Heart left ventricle (tissue), 16 donors: ENCODE data around the gene MMUT. TPM values are rescaled to one million over a fixed set of nuclear protein-coding genes. Genes with fewer than 3 reads are reported as not detected.

ENCODE experiments used
- ATAC-seq, 4 donors: fragments of 200-7000 bp; cut with Tn5 transposase; one replicate each; pipeline ENCODE4 v1.9.1; 2020 to 2022; ENCODE audit warnings: moderate library complexity in 4 of 4, mild to moderate bottlenecking in 3 of 4, moderate number of reproducible peaks in 1 of 4
- DNase-seq, 5 donors: peaks; one replicate each; pipeline ENCODE4 v3.0.0-alpha.2; 2020
- H3K27ac ChIP-seq, 12 donors: fragments of 200-600 bp; sonication (generic) in 4 of 12; one replicate each; pipeline versions ENCODE4 v1.5.0 to v1.8.0; 2016 to 2022; ENCODE audit warnings: mild to moderate bottlenecking in 2 of 12
- H3K27me3 ChIP-seq, 9 donors: fragments of 200-600 bp; sonication (generic) in 2 of 9; one replicate each; pipeline versions ENCODE4 v1.5.1 to v1.8.0; 2016 to 2022; ENCODE audit warnings: mild to moderate bottlenecking in 3 of 9
- H3K36me3 ChIP-seq, 9 donors: fragments of 200-600 bp; sonication (generic) in 2 of 9; one replicate each; pipeline versions ENCODE4 v1.5.0 to v1.8.0; 2018 to 2022; ENCODE audit warnings: mild to moderate bottlenecking in 2 of 9
- H3K4me1 ChIP-seq, 12 donors: fragments of 200-600 bp; sonication (generic) in 4 of 12; one replicate each; pipeline versions ENCODE4 v1.5.0 to v1.8.0; 2016 to 2022; ENCODE audit warnings: mild to moderate bottlenecking in 3 of 12
- H3K4me3 ChIP-seq, 12 donors: fragments of 200-600 bp; sonication (generic) in 4 of 12; one replicate each; pipeline versions ENCODE4 v1.5.0 to v1.8.0; 2017 to 2022; ENCODE audit warnings: mild to moderate bottlenecking in 9 of 12, moderate library complexity in 4 of 12
- H3K9me3 ChIP-seq, 12 donors: fragments of 200-600 bp; sonication (generic) in 4 of 12; one replicate each; pipeline versions ENCODE4 v1.5.0 to v1.8.0; 2016 to 2022; ENCODE audit warnings: mild to moderate bottlenecking in 1 of 12
- CTCF ChIP-seq, 12 donors: fragments of 200-600 bp; sonication (generic) in 4 of 12; IDR thresholded peaks; one replicate each; pipeline versions ENCODE4 v1.5.0 to v1.8.0; 2018 to 2022; ENCODE audit warnings: antibody characterized with exemption in 12 of 12, mild to moderate bottlenecking in 5 of 12
- POLR2A ChIP-seq, 2 donors: fragments of 450-650 bp; IDR thresholded peaks; one replicate each; pipeline ENCODE4 v1.6.1; 2017; ENCODE audit warnings: antibody characterized with exemption in 2 of 2, mild to moderate bottlenecking in 2 of 2, moderate library complexity in 2 of 2
- WGBS, 4 donors: extraction: QIAGEN DNeasy Blood & Tissue Kit in 2 of 4; methylation state at CpG; one replicate each; pipeline versions ENCODE4 v1.1.5 to v1.1.7; 2013 to 2018; 5-methylcytosine and 5-hydroxymethylcytosine counted together
- intact Hi-C, 10 donors: fragments of 100-400 bp; cut with DNase I; formaldehyde crosslinking; loops; one replicate each; pipeline versions ENCODE4 v1.11.1 to v1.14.2; 2022
- long read RNA-seq, 3 donors: library from polyadenylated mRNA; unstranded; transcript quantifications; one replicate each; pipeline ENCODE4 v2.0.0, GENCODE V29; 2020 to 2021
- polyA plus RNA-seq, 2 donors: library from polyadenylated mRNA; stranded (reverse); fragments of 200-250 nt; gene quantifications; one replicate each; pipeline ENCODE4 v1.2.3, GENCODE V29; 2013
- total RNA-seq, 9 donors: library from RNA; depleted of rRNA in 2 of 9; stranded (reverse); fragments of >200 nt in 2 of 9; fragmentation: NEBNext Ultra II Directional in 3 of 9; extraction: Animal tissue kit (Norgen Biotek cat#: 25700) in 3 of 9; gene quantifications; one replicate each; pipeline versions ENCODE4 v1.1.0 to v1.2.4, GENCODE V29; 2016 to 2023
- donor health status: ischemic (EF 13 %, LVEDD 7.1; RV severe dilation, severe dysfunction).
- donor health status: healthy with polysubstance abuse.
- donor health status: DM: no; HTN: yes; CAD: no.
- donor health status: DM: no; HTN: no; CAD: no.
- donor health status: ischemic (EF 25% LVEDD 6.9; RV normal size, moderate dysfunction).
- donor health status: ischemic (EF 25% LVEDD 5.7; RV mildly dilated, moderate dysfunction).
- donor health status: healthy.
- donor health status: DM: yes; HTN: yes; CAD: no.
- donor health status: ischemic (EF 35%, LVEDD 5.7; RV mildly dilated, moderate dysfunction).
- donor health status: nonischemic (EF 11% LVEDD 7.7; RV severe dilation, severe dysfunction).
- donor health status: DM: yes; HTN: yes; CAD: no.
- donor health status: PGD.
- donor health status: ischemic (EF 29% LVEDD 5.4; RV normal size, mild dysfunction).
- donor health status: nonischemic (EF 23%, LVEDD 6.1; RV moderate dilation, normal function).

Gene MMUT
- 10 to 100 TPM; 16.3 to 43.6 (median 32.4) TPM for total RNA-seq
- polyA plus RNA-seq, result 10 to 100 TPM; 13.7 to 33.1 TPM
- long read RNA-seq, donor 1, transcript MUT-201 (13 exons, 3,749 nt), result major isoform, 172 of 219 reads
- long read RNA-seq, donor 1, partial matches to known transcripts, result 5 of 219 reads
- long read RNA-seq, donor 1, other reads (novel, unspliced or antisense), result 42 of 219 reads
- long read RNA-seq, donor 2, transcript MUT-201 (13 exons, 3,749 nt), result major isoform, 248 of 374 reads
- long read RNA-seq, donor 2, partial matches to known transcripts, result 19 of 374 reads
- long read RNA-seq, donor 2, other reads (novel, unspliced or antisense), result 107 of 374 reads
- long read RNA-seq, donor 3, transcript MUT-201 (13 exons, 3,749 nt), result major isoform, 80 of 115 reads
- long read RNA-seq, donor 3, partial matches to known transcripts, result 5 of 115 reads
- long read RNA-seq, donor 3, other reads (novel, unspliced or antisense), result 30 of 115 reads

GRCh38 chr6:49462927-49463611, at the start of gene MMUT, which contains the start of gene CENPQ:
TSS of gene MMUT (minus strand) at chr6:49463253. CDS start at chr6:49459466, 3,787 bp downstream.
TSS of gene CENPQ (plus strand) at chr6:49463370. CDS start at chr6:49470177, 6,807 bp downstream.
- Histone ChIP-seq H3K36me3 (peaks cover 0 to 16% (median 10%) of the 10 kb centered on the region in 9 donors), H3K4me3 (peak within 1 kb of the TSS; percentile 52 to 86 (median 72)), H3K27ac (peak within 1 kb of the TSS; percentile 43 to 94 (median 82)), H3K4me1 (peaks cover 0 to 36% (median 24%) of the 10 kb centered on the region in 12 donors), H3K9me3 (no peaks in the 10 kb centered on the region), H3K27me3 (no peaks in the 10 kb centered on the region)
- TF ChIP-seq CTCF (IDR thresholded peaks at IDR 0.05) (no peak), POLR2A (IDR thresholded peaks at IDR 0.05) (peak; percentile 70 to 73)
- intact Hi-C loops, result no loop called here
- WGBS, 4 donors, result 0% methylated on average over 37 of the region's 37 CpGs
- DNase-seq (peak; percentile 93 to 95 (median 94)), ATAC-seq (peak; percentile 100)

- Histone ChIP-seq H3K9me3 (no peaks in the 10 kb centered on the region), H3K4me1 (no peaks in the 10 kb centered on the region), H3K4me3 (no peak overlapping the region), H3K36me3 (no peaks in the 10 kb centered on the region), H3K27me3 (peaks cover 0 to 7% (median 0%) of the 10 kb centered on the region in 9 donors), H3K27ac (no peak overlapping the region)
- ATAC-seq, result no peak
- intact Hi-C loops, result no loop called here
- TF ChIP-seq CTCF (IDR thresholded peaks at IDR 0.05), result no peak
- TF ChIP-seq POLR2A (IDR thresholded peaks at IDR 0.05), result no peak
- DNase-seq, result no peak
- 72 to 79% (median 75%) methylated on average over 3 of the region's 3 CpGs for WGBS, 4 donors
These were observed 46.3 kb upstream of the MMUT start for GRCh38 chr6:49509342-49509741.

GRCh38 chr6:49506569-49507111, 43.6 kb upstream of the MMUT start:
- H3K9me3 ChIP-seq, result no peaks in the 10 kb centered on the region
- no peak overlapping the region for H3K4me3 ChIP-seq
- H3K27me3 ChIP-seq, result peaks cover 0 to 7% (median 0%) of the 10 kb centered on the region in 9 donors
- ATAC-seq (no peak), DNase-seq (no peak)
- no peaks in the 10 kb centered on the region for H3K4me1 ChIP-seq
- intact Hi-C loops, result no loop called here
- TF ChIP-seq POLR2A (IDR thresholded peaks at IDR 0.05) (no peak), CTCF (IDR thresholded peaks at IDR 0.05) (no peak)
- 78 to 84% (median 81%) methylated on average over 5 of the region's 5 CpGs for WGBS, 4 donors
- H3K36me3 ChIP-seq, result no peaks in the 10 kb centered on the region
- no peak overlapping the region for H3K27ac ChIP-seq

- ATAC-seq (no peak), DNase-seq (no peak)
- Histone ChIP-seq H3K9me3 (no peaks in the 10 kb centered on the region), H3K27me3 (peaks cover 0 to 4% (median 0%) of the 10 kb centered on the region in 9 donors), H3K36me3 (no peaks in the 10 kb centered on the region), H3K4me3 (no peak overlapping the region), H3K4me1 (no peaks in the 10 kb centered on the region), H3K27ac (no peak overlapping the region)
- intact Hi-C loops, result no loop called here
- no peak for TF ChIP-seq POLR2A (IDR thresholded peaks at IDR 0.05)
- no peak for TF ChIP-seq CTCF (IDR thresholded peaks at IDR 0.05)
- WGBS, 4 donors, result 74 to 94% (median 85%) methylated on average over 5 of the region's 5 CpGs
These were observed 41.6 kb upstream of the MMUT start for GRCh38 chr6:49504666-49505065.
